Upper lobe of left lung (tissue), 6 donors: ENCODE data around the gene FBXL5. TPM values are rescaled to one million over a fixed set of nuclear protein-coding genes. Genes with fewer than 3 reads are reported as not detected.

Experiments used
- ATAC-seq, 2 donors: fragments of 200-7000 bp; cut with Tn5 transposase; one replicate each; pipeline ENCODE4 v1.9.1; 2022; ENCODE audit warnings: mild to moderate bottlenecking in 2 of 2, moderate library complexity in 2 of 2; ENCODE audit not compliant: low FRiP score in 2 of 2
- DNase-seq, 2 donors: peaks; one replicate each; pipeline ENCODE4 v3.0.0-alpha.2; 2019 to 2020
- H3K27ac ChIP-seq, 4 donors: fragments of 200-600 bp; sonication (generic); one replicate each; pipeline ENCODE4 v1.5.1; 2016 to 2019
- H3K27me3 ChIP-seq, 4 donors: fragments of 200-600 bp; sonication (generic); one replicate each; pipeline ENCODE4 v1.5.1; 2017 to 2019
- H3K36me3 ChIP-seq, 4 donors: fragments of 200-600 bp; sonication (generic); one replicate each; pipeline ENCODE4 v1.5.1; 2016 to 2019
- H3K4me1 ChIP-seq, 4 donors: fragments of 200-600 bp; sonication (generic); one replicate each; pipeline ENCODE4 v1.5.1; 2018 to 2019
- H3K4me3 ChIP-seq, 4 donors: fragments of 200-600 bp; sonication (generic); one replicate each; pipeline ENCODE4 v1.5.1; 2017 to 2019; ENCODE audit warnings: mild to moderate bottlenecking in 2 of 4, moderate library complexity in 1 of 4
- H3K9me3 ChIP-seq, 4 donors: fragments of 200-600 bp; sonication (generic); one replicate each; pipeline ENCODE4 v1.5.1; 2018 to 2019
- EP300 ChIP-seq, 4 donors: sonication (generic); formaldehyde crosslinking; IDR thresholded peaks; one replicate each; pipeline ENCODE4 v1.5.1; 2017; ENCODE audit warnings: antibody characterized with exemption in 4 of 4, control low read depth in 2 of 4
- POLR2A ChIP-seq, 4 donors: fragments of 450-650 bp; IDR thresholded peaks; one replicate each; pipeline ENCODE4 v1.5.1; 2016 to 2017; ENCODE audit warnings: antibody characterized with exemption in 4 of 4, mild to moderate bottlenecking in 2 of 4
- POLR2AphosphoS5 ChIP-seq, 2 donors: sonication (generic); formaldehyde crosslinking; IDR thresholded peaks; one replicate each; pipeline ENCODE4 v1.5.1; 2017; ENCODE audit warnings: antibody characterized with exemption in 2 of 2
- WGBS, 2 donors: methylation state at CpG; one replicate each; pipeline ENCODE4 v1.1.5; 2017 to 2018; 5-methylcytosine and 5-hydroxymethylcytosine counted together
- total RNA-seq, 6 donors: library from RNA; depleted of rRNA in 4 of 6; stranded (reverse); fragments of >200 nt in 4 of 6; gene quantifications; one replicate each; pipeline versions ENCODE4 v1.1.0 to v1.2.1, GENCODE V29; 2016 to 2021
- TF ChIP-seq, protein P1 (sequence below), 6 experiments: fragments of 450-650 bp in 4 of 6; fragments of 200-600 bp in 2 of 6; sonication (generic) in 2 of 6; IDR thresholded peaks; one replicate each; pipeline ENCODE4 v1.5.1; 2016 to 2019; ENCODE audit warnings: antibody characterized with exemption in 6 of 6
- donor health status: DM: no; HTN: no; CAD: no; lungs with moderate emphysema.
- donor health status: DM: no; HTN: yes; CAD: no; lungs with severe emphysema.

FBXL5 gene
- total RNA-seq, 6 donors from 2014 or later = 52.4 to 146 (median 94.9) TPM

DNA sequence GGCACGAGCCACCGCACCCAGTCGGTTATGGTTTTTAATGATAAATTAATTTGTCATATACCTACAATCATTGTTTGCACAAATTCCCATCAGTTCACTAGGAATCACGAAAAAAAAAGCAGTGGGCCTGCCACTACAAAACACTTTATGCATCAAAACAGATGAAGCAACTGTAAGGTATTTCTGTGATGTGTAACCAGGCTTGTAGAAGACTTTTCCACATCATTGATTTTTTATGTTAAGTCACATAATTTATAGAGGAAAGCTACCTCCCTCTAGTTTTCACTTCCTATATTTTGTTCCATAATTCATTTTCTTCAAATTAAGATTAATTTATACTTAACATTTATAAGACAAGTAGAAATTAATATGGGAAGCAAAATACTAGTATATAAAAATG is 19.8 kb upstream of the FBXL5 start:
- no peak for ATAC-seq
- H3K27me3 ChIP-seq = no peaks in the 10 kb centered on the region
- H3K4me3 ChIP-seq = no peak overlapping the region
- H3K27ac ChIP-seq = no peak overlapping the region
- H3K36me3 ChIP-seq = no peaks in the 10 kb centered on the region
- WGBS, 2 donors = 96 to 98% methylated on average over 4 of the region's 4 CpGs
- no peaks in the 10 kb centered on the region for H3K9me3 ChIP-seq
- TF ChIP-seq POLR2AphosphoS5 (IDR thresholded peaks at IDR 0.05) = no peak
- no peak for DNase-seq
- H3K4me1 ChIP-seq = no peaks in the 10 kb centered on the region

DNA sequence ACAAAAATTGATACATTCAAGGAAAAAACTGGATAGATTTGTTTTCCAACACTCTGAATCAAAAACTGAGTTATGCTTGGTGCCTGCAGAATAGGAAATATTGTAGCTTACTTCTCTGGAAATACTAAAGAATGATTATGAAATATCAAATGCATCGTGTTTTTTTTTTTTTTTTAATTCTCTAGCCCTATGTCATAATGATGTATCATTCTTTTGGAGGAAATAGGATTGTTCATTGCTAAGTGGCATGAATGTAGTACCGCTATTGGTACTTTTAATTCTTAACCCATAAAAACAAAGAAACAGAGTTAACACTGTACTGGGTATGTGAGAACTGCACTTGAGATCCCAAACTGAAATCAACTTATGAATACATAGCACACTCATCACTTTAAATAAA is 18.9 kb upstream of the FBXL5 start:
- H3K4me3 ChIP-seq = no peak overlapping the region
- no peak overlapping the region for H3K27ac ChIP-seq
- TF ChIP-seq, protein P1, sequence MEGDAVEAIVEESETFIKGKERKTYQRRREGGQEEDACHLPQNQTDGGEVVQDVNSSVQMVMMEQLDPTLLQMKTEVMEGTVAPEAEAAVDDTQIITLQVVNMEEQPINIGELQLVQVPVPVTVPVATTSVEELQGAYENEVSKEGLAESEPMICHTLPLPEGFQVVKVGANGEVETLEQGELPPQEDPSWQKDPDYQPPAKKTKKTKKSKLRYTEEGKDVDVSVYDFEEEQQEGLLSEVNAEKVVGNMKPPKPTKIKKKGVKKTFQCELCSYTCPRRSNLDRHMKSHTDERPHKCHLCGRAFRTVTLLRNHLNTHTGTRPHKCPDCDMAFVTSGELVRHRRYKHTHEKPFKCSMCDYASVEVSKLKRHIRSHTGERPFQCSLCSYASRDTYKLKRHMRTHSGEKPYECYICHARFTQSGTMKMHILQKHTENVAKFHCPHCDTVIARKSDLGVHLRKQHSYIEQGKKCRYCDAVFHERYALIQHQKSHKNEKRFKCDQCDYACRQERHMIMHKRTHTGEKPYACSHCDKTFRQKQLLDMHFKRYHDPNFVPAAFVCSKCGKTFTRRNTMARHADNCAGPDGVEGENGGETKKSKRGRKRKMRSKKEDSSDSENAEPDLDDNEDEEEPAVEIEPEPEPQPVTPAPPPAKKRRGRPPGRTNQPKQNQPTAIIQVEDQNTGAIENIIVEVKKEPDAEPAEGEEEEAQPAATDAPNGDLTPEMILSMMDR (IDR thresholded peaks at IDR 0.05) = no peak
- TF ChIP-seq POLR2AphosphoS5 (IDR thresholded peaks at IDR 0.05) (no peak), POLR2A (IDR thresholded peaks at IDR 0.05) (no peak)
- no peaks in the 10 kb centered on the region for H3K27me3 ChIP-seq
- 57 to 78% methylated on average over 2 of the region's 2 CpGs for WGBS, 2 donors
- no peaks in the 10 kb centered on the region for H3K4me1 ChIP-seq
- no peak for DNase-seq
- ATAC-seq = no peak
- no peaks in the 10 kb centered on the region for H3K9me3 ChIP-seq
- no peaks in the 10 kb centered on the region for H3K36me3 ChIP-seq

DNA sequence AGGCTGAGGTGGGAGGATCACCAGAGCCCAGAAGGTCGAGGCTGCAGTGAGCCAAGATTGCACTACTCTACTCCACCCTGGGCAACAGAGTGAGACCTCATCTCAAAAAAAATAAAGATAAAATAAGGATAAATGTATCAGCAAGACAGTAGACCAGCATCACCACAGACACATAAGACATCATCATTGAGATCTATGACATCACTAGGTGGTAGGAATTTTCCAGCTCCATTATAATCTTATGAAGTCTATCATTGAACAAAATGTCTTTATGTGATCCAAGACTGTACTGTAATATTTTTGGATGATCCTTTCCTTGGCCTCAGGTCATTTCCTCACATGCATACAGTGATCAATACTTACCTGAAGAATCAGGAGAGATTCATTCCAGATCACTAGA is 18.2 kb upstream of the FBXL5 start:
- WGBS, 2 donors = 100% methylated on average over 1 of the region's 1 CpG
- Histone ChIP-seq H3K9me3 (no peaks in the 10 kb centered on the region), H3K27me3 (no peaks in the 10 kb centered on the region), H3K27ac (no peak overlapping the region), H3K4me1 (no peaks in the 10 kb centered on the region), H3K36me3 (no peaks in the 10 kb centered on the region), H3K4me3 (no peak overlapping the region)
- ATAC-seq (no peak), DNase-seq (no peak)
- TF ChIP-seq EP300 (IDR thresholded peaks at IDR 0.05) (no peak), POLR2AphosphoS5 (IDR thresholded peaks at IDR 0.05) (no peak), POLR2A (IDR thresholded peaks at IDR 0.05) (no peak)
- TF ChIP-seq, protein P1 (IDR thresholded peaks at IDR 0.05) = no peak

DNA sequence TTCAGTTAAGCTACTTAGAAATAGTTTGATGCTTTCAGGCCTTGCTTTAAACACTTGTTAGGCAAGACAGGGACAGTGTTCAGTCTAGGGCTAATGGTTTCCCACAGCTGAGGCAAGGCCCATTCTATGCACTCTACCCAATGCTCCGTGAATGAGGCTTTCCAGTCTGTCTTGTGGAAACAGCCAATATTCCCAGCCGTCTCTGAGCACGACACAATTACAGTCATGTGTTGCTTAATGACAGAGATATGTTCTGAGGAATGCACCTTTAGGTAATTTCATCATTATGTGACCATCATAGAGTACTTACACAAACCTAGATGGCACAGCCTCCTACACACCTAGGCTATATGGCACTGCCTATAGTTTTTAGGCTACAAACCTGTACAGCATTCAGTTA is 16.9 kb upstream of the FBXL5 start:
- Histone ChIP-seq H3K27ac (no peak overlapping the region), H3K27me3 (no peaks in the 10 kb centered on the region), H3K4me1 (no peaks in the 10 kb centered on the region), H3K4me3 (no peak overlapping the region), H3K36me3 (no peaks in the 10 kb centered on the region), H3K9me3 (no peaks in the 10 kb centered on the region)
- DNase-seq (no peak), ATAC-seq (no peak)
- TF ChIP-seq EP300 (IDR thresholded peaks at IDR 0.05) (no peak), POLR2AphosphoS5 (IDR thresholded peaks at IDR 0.05) (no peak), POLR2A (IDR thresholded peaks at IDR 0.05) (no peak)
- TF ChIP-seq, protein P1 (IDR thresholded peaks at IDR 0.05) = no peak
- 92 to 93% methylated on average over 3 of the region's 3 CpGs for WGBS, 2 donors

DNA sequence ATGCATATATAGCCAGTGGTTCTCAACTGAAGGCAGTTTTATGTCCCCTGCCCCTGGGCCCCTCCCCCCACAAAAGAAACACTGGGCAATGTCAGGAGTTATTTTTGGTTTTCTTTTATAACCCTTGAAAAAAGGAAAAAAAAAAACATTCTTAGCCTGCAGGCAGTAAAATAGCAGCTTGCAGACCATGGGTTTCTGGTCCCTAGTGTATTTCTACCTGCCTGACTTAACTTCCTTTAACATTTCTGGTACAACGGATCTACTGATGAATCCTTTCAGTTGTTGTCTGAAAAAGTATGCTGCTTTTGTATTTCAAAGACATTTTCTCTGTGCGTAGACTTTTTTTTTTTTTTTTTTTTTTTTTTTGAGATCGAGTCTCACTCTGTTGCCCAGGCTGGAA is 15.4 kb upstream of the FBXL5 start:
- WGBS, 2 donors = 92 to 96% methylated on average over 3 of the region's 3 CpGs
- no peaks in the 10 kb centered on the region for H3K36me3 ChIP-seq
- no peak for DNase-seq
- H3K27ac ChIP-seq = no peak overlapping the region
- H3K27me3 ChIP-seq = no peaks in the 10 kb centered on the region
- H3K9me3 ChIP-seq = no peaks in the 10 kb centered on the region
- TF ChIP-seq POLR2AphosphoS5 (IDR thresholded peaks at IDR 0.05) (no peak), EP300 (IDR thresholded peaks at IDR 0.05) (no peak), POLR2A (IDR thresholded peaks at IDR 0.05) (no peak)
- TF ChIP-seq, protein P1 (IDR thresholded peaks at IDR 0.05) = no peak
- H3K4me3 ChIP-seq = no peak overlapping the region
- no peak for ATAC-seq
- peaks cover 5 to 8% (median 6%) of the 10 kb centered on the region in 4 donors for H3K4me1 ChIP-seq
